Mesenchymal stem cell (in vitro differentiated cells and primary cell): ENCODE data around the gene MAP3K7.
A peak's percentile ranks its signal among the peaks of the same experiment; 100 is the strongest.

ENCODE experiments used
- DNase-seq: peaks from one replicate; pipeline ENCODE4 v3.0.0-alpha.2; 2013
- H2AFZ ChIP-seq: one replicate; pipeline ENCODE4 v1.6.1; 2013; ENCODE audit warnings: low read depth, mild to moderate bottlenecking, control low read depth, inconsistent platforms, low read length, moderate library complexity
- H2AK5ac ChIP-seq: 2 replicates; pipeline ENCODE4 v1.6.1; 2013; ENCODE audit warnings: low read length, moderate library complexity, mild to moderate bottlenecking, inconsistent platforms; ENCODE audit not compliant: severe bottlenecking
- H2BK120ac ChIP-seq: one replicate; pipeline ENCODE4 v1.6.1; 2013; ENCODE audit warnings: low read depth, mild to moderate bottlenecking, inconsistent platforms, low read length, moderate library complexity
- H2BK12ac ChIP-seq, 2 experiments: one replicate each; pipeline ENCODE4 v1.6.1; 2013; ENCODE audit warnings: inconsistent platforms in 2 of 2, low read length in 2 of 2, mild to moderate bottlenecking in 2 of 2, moderate library complexity in 2 of 2, control low read depth in 1 of 2
- H2BK15ac ChIP-seq: one replicate; pipeline ENCODE4 v1.6.1; 2013; ENCODE audit warnings: mild to moderate bottlenecking, low read depth, inconsistent platforms; ENCODE audit not compliant: poor library complexity, severe bottlenecking
- H2BK5ac ChIP-seq: 2 replicates; pipeline ENCODE4 v1.6.1; 2013; ENCODE audit warnings: low read depth, mild to moderate bottlenecking, low read length, control low read depth, inconsistent platforms; ENCODE audit not compliant: poor library complexity, severe bottlenecking
- H3K14ac ChIP-seq, 2 experiments: one replicate each; pipeline ENCODE4 v1.6.1; 2013; ENCODE audit warnings: inconsistent platforms in 2 of 2, low read length in 2 of 2, control low read depth in 1 of 2, mild to moderate bottlenecking in 1 of 2, moderate library complexity in 1 of 2
- H3K18ac ChIP-seq, 2 experiments: one replicate each; pipeline ENCODE4 v1.6.1; 2013; ENCODE audit warnings: inconsistent platforms in 2 of 2, low read length in 2 of 2, control low read depth in 1 of 2, low read depth in 1 of 2, mild to moderate bottlenecking in 1 of 2
- H3K23ac ChIP-seq, 2 experiments: one replicate each; pipeline ENCODE4 v1.6.1; 2013; ENCODE audit warnings: inconsistent platforms in 2 of 2, low read length in 2 of 2, mild to moderate bottlenecking in 2 of 2, moderate library complexity in 2 of 2, control low read depth in 1 of 2
- H3K27ac ChIP-seq: 2 replicates; pipeline ENCODE4 v1.5.1; 2013; ENCODE audit warnings: mild to moderate bottlenecking, moderate library complexity, low read length, control low read depth, inconsistent platforms; ENCODE audit not compliant: poor library complexity, severe bottlenecking
- H3K27me3 ChIP-seq, 2 experiments: 2 replicates each; pipeline versions ENCODE4 v1.6.1 to v1.7.0; 2013; ENCODE audit warnings: low read length in 2 of 2, mild to moderate bottlenecking in 2 of 2, moderate library complexity in 2 of 2, control low read depth in 1 of 2, inconsistent platforms in 1 of 2; ENCODE audit not compliant: control insufficient read depth in 1 of 2, insufficient read depth in 1 of 2
- H3K36me3 ChIP-seq, 2 experiments: 2 replicates each; pipeline versions ENCODE4 v1.6.1 to v1.7.0; 2013; ENCODE audit warnings: low read length in 2 of 2, control low read depth in 1 of 2, inconsistent platforms in 1 of 2, low read depth in 1 of 2, mild to moderate bottlenecking in 1 of 2; ENCODE audit not compliant: insufficient read depth in 2 of 2, control insufficient read depth in 1 of 2
- H3K4ac ChIP-seq, 2 experiments: one replicate each; pipeline ENCODE4 v1.6.1; 2013; ENCODE audit warnings: inconsistent platforms in 2 of 2, low read length in 2 of 2, mild to moderate bottlenecking in 2 of 2, moderate library complexity in 2 of 2, control low read depth in 1 of 2, low read depth in 1 of 2
- H3K4me1 ChIP-seq: 2 replicates; pipeline ENCODE4 v1.6.1; 2013; ENCODE audit warnings: low read depth, low read length, control low read depth; ENCODE audit not compliant: control insufficient read depth, insufficient read depth
- H3K4me2 ChIP-seq: 2 replicates; pipeline ENCODE4 v1.6.1; 2013; ENCODE audit warnings: low read length, mild to moderate bottlenecking, inconsistent platforms; ENCODE audit not compliant: poor library complexity, severe bottlenecking
- H3K4me3 ChIP-seq, 2 experiments: 2 replicates each; pipeline versions ENCODE4 v1.5.1 to v1.7.0; 2013; ENCODE audit warnings: low read length in 2 of 2, mild to moderate bottlenecking in 2 of 2, control low read depth in 1 of 2, low read depth in 1 of 2; ENCODE audit not compliant: insufficient read depth in 1 of 2
- H3K79me1 ChIP-seq: replicated peaks from 2 replicates; pipeline ENCODE4 v1.6.1; 2013; ENCODE audit warnings: mild to moderate bottlenecking, control low read depth, low read length, inconsistent platforms; ENCODE audit not compliant: poor library complexity, severe bottlenecking
- H3K9ac ChIP-seq: 2 replicates; pipeline ENCODE4 v1.7.0; 2013; ENCODE audit warnings: mild to moderate bottlenecking, low read length, moderate library complexity
- H3K9me3 ChIP-seq: 2 replicates; pipeline ENCODE4 v1.7.0; 2013; ENCODE audit warnings: mild to moderate bottlenecking, low read length; ENCODE audit not compliant: control insufficient read depth
- H4K8ac ChIP-seq: one replicate; pipeline ENCODE4 v1.6.1; 2013; ENCODE audit warnings: inconsistent platforms, mild to moderate bottlenecking, low read length, moderate library complexity
- H4K91ac ChIP-seq: one replicate; pipeline ENCODE4 v1.6.1; 2013; ENCODE audit warnings: mild to moderate bottlenecking, low read length, inconsistent platforms
- WGBS: methylation state at CpG from one replicate; pipeline ENCODE4 v1.1.7; 2013; ENCODE audit warnings: mixed read lengths; 5-methylcytosine and 5-hydroxymethylcytosine counted together

Gene MAP3K7

DNA sequence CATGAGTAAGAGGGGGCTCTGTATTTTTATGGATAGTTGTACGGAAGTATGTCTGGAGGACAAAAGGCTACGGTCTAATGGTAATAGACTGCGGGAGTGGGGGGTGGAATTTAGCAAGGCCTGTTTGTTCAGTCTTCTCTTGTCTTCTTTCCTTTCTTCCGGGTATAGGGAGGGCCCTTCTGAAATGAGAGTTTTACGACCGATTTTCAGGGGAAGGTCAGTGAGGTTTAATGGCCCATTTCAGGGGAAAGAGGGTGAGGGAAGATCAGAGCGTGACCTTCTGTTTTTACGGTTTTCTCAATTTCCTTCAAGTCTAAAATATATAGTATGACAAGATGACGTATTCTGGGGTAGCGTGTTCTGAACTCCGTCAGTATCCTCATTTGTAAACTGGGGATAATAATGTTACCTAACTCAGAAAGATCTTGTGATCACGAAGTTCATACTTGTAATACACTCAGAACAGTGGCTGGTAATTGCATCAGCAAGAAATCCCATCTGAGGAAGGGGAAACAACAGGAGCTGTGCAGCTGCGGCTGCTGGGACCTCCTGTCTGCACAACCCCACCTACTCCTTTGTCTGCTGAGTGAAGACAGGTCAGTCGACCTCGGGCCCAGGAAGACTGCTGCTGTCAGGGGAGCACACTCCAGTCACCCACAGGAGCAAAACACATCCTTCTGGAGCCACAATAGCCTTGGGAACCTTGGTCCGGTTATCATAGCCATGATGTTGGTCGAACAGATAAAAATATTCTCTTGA, 90.4 kb downstream of the MAP3K7 start:
- no peak overlapping the region for H4K91ac ChIP-seq
- H2AFZ ChIP-seq: no peak overlapping the region
- H4K8ac ChIP-seq: no peak overlapping the region
- H2BK12ac ChIP-seq: no peak overlapping the region
- WGBS: 49% methylated on average over 14 of the region's 17 CpGs
- no peak overlapping the region for H2BK5ac ChIP-seq
- no peak overlapping the region for H2AK5ac ChIP-seq
- H2BK15ac ChIP-seq: no peak overlapping the region
- H3K4me1 ChIP-seq: peaks cover 2% of the 10 kb centered on the region
- no peaks in the 10 kb centered on the region for H3K36me3 ChIP-seq
- H3K9ac ChIP-seq: no peak overlapping the region
- H3K27ac ChIP-seq: no peak overlapping the region
- no peak for DNase-seq
- H3K18ac ChIP-seq: no peak overlapping the region
- no peak overlapping the region for H3K23ac ChIP-seq
- no peak overlapping the region for H2BK120ac ChIP-seq
- H3K79me1 ChIP-seq: no peaks in the 10 kb centered on the region
- no peak overlapping the region for H3K4ac ChIP-seq
- no peak overlapping the region for H3K4me2 ChIP-seq
- H3K14ac ChIP-seq: no peak overlapping the region
- no peaks in the 10 kb centered on the region for H3K9me3 ChIP-seq
- peak overlapping the region in 1 of 2 experiments; percentile 24 for H3K4me3 ChIP-seq
- no peaks in the 10 kb centered on the region for H3K27me3 ChIP-seq

DNA sequence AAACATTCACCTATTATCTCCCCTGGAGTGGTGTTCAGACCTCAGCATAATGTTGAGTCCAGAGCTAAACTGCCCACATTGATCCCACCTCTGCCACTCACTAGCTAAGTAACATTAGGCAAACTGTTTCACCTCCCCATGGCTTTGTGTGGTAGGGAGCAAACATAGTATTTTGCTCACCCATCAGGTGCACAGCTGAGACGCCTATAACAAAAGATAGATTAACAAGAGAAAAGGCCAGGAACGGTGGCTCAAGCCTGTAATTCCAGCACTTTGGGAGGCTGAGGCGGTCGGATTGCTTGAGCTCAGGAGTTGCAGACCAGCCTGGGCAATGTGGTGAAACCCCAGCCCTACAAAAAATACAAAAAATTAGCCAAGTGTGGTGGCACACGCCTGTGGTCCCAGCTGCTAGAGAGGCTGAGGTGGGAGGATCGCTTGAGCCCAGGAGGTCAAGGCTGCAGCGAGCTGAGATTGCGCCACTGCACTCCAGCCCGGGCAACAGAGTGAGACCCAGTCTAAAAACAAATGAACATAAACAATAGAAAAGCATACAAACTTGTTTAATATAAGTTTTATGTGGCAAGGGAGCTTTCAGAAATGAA, 91.6 kb downstream of the MAP3K7 start:
- 85% methylated on average over 7 of the region's 9 CpGs for WGBS
- Histone ChIP-seq H3K27me3 (no peaks in the 10 kb centered on the region), H3K27ac (no peak overlapping the region), H2BK12ac (no peak overlapping the region), H2BK5ac (no peak overlapping the region), H3K4me2 (no peak overlapping the region), H3K4me1 (peaks cover 2% of the 10 kb centered on the region), H4K91ac (no peak overlapping the region), H2BK120ac (no peak overlapping the region), H3K18ac (no peak overlapping the region), H3K79me1 (no peaks in the 10 kb centered on the region), H2AK5ac (no peak overlapping the region), H3K23ac (no peak overlapping the region), H3K4me3 (no peak overlapping the region), H3K4ac (no peak overlapping the region), H3K14ac (no peak overlapping the region), H3K9me3 (no peaks in the 10 kb centered on the region), H4K8ac (no peak overlapping the region), H2BK15ac (no peak overlapping the region), H3K9ac (no peak overlapping the region), H3K36me3 (no peaks in the 10 kb centered on the region), H2AFZ (no peak overlapping the region)
- DNase-seq: no peak

DNA sequence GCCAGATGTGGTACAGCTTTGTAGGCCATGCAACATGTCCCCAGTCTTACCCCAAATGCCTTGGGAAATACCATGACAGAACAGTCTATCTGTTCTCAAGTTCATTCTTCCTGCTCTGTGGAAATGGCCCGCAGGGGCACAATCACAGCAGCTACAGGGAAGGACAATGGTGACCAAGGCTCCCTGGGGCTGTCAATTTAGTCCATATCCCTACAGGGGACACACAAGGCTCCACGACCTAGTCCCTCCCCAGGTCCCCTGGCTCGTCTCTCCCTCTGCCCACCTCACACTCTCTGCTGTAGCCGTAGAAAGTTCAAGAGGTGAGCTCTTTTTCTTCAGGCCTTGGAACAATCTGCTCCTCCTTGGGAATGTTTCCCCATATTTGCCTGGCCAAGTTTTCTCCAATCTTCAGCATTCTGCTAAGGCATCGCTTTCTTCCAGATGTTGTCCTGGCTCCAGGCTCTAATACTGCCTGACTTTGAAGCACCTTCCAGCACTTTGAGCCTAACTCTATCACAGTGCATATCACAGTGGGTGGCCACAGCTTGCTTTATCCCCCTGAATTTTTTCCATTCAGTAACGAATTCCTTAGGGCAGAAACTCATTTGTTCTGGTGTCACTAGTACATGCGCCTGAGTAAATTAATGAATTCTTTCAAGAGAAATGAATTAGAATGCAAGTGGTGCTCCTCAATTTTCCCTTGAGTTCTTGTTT, 92.6 kb downstream of the MAP3K7 start:
- Histone ChIP-seq H3K18ac (no peak overlapping the region), H3K4me2 (no peak overlapping the region), H3K4ac (no peak overlapping the region), H3K27me3 (no peaks in the 10 kb centered on the region), H4K91ac (peak overlapping the region; percentile 7), H2BK15ac (no peak overlapping the region), H3K14ac (no peak overlapping the region), H3K9me3 (no peaks in the 10 kb centered on the region), H4K8ac (no peak overlapping the region), H3K9ac (no peak overlapping the region), H3K79me1 (no peaks in the 10 kb centered on the region), H3K27ac (no peak overlapping the region), H3K4me1 (peaks cover 2% of the 10 kb centered on the region), H2AFZ (no peak overlapping the region), H2BK120ac (no peak overlapping the region), H2BK5ac (no peak overlapping the region), H2BK12ac (peak overlapping the region in 1 of 2 experiments; percentile 49), H3K4me3 (no peak overlapping the region), H3K23ac (no peak overlapping the region), H3K36me3 (no peaks in the 10 kb centered on the region), H2AK5ac (no peak overlapping the region)
- 77% methylated on average over 7 of the region's 7 CpGs for WGBS
- no peak for DNase-seq

DNA sequence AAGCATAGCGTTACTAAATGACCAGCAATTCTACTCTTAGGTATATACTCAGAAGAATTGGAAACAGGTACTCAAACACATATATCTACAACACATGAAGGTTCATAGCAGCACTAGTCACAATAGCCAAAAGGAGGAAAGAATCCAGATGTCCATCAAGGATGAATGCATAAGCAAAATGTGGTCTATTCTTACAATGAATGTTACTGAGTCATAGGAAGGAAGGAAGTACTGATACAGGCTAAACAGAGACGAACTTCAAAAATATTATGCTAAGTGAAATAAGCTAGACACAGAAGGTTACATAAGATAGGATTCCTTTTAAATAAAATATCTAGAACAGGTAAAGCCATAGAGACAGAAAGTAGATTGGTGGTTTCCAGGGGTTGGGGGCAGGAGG, 93.5 kb downstream of the MAP3K7 start:
- H2AFZ ChIP-seq: no peak overlapping the region
- no peak overlapping the region for H2BK5ac ChIP-seq
- no peak overlapping the region for H4K91ac ChIP-seq
- no peak overlapping the region for H2BK12ac ChIP-seq
- H3K4me1 ChIP-seq: peaks cover 2% of the 10 kb centered on the region
- no peak overlapping the region for H2AK5ac ChIP-seq
- H3K4me2 ChIP-seq: no peak overlapping the region
- H3K9ac ChIP-seq: no peak overlapping the region
- H3K14ac ChIP-seq: no peak overlapping the region
- H3K4me3 ChIP-seq: no peak overlapping the region
- peak; percentile 40 for DNase-seq
- H3K23ac ChIP-seq: no peak overlapping the region
- H2BK120ac ChIP-seq: no peak overlapping the region
- 0% methylated on average over 1 of the region's 2 CpGs for WGBS
- no peaks in the 10 kb centered on the region for H3K79me1 ChIP-seq
- no peaks in the 10 kb centered on the region for H3K36me3 ChIP-seq
- no peak overlapping the region for H2BK15ac ChIP-seq
- no peaks in the 10 kb centered on the region for H3K27me3 ChIP-seq
- no peak overlapping the region for H4K8ac ChIP-seq
- no peak overlapping the region for H3K27ac ChIP-seq
- no peak overlapping the region for H3K4ac ChIP-seq
- no peak overlapping the region for H3K18ac ChIP-seq
- H3K9me3 ChIP-seq: no peaks in the 10 kb centered on the region
